ENCODE measurements around the gene RND2. TPM values are rescaled to one million over a fixed set of nuclear protein-coding genes. Genes with fewer than 3 reads are reported as not detected.

The RND2 gene
- total and polyA plus RNA-seq, 2 of the 13 experiments (the other 11 are each of a cell fraction or from before 2014, with no cell fraction given) = 0.05 to 0.11 TPM

GRCh38 chr17:42997984-42998938 is 26.8 kb upstream of the RND2 start, which contains the start of gene RPL27 (continued):
- no peak for TF ChIP-seq TEF (CRISPR knock-in tag; IDR thresholded peaks at IDR 0.05)
- TF ChIP-seq HNRNPL (IDR thresholded peaks at IDR 0.05; ENCODE audit: low read depth, low read length) = peak; percentile 85
- TF ChIP-seq CREB3 (CRISPR knock-in tag; IDR thresholded peaks at IDR 0.05) = no peak; the same call in 1 of the 2 replicates
- TF ChIP-seq PAX8 (CRISPR knock-in tag; IDR thresholded peaks at IDR 0.05; ENCODE audit: borderline replicate concordance) = peak; percentile 73
- peak; percentile 97 for TF ChIP-seq HMGXB4 (CRISPR knock-in tag; IDR thresholded peaks at IDR 0.05; ENCODE audit: borderline replicate concordance in 1 of 2, low read depth in 1 of 2)
- peak; percentile 73 for TF ChIP-seq ZNF224 (CRISPR knock-in tag; IDR thresholded peaks at IDR 0.05)
- peak; percentile 99 for TF ChIP-seq TAF1 (CRISPR knock-in tag; IDR thresholded peaks at IDR 0.05)
- TF ChIP-seq ARNT2 (CRISPR knock-in tag; IDR thresholded peaks at IDR 0.05; ENCODE audit: low read depth) = peak; percentile 94; the same call in 1 of the 2 replicates
- TF ChIP-seq ZNF567 (CRISPR knock-in tag; IDR thresholded peaks at IDR 0.05; ENCODE audit: borderline replicate concordance) = no peak; the same call in none of the 2 replicates
- TF ChIP-seq ZNF205 (CRISPR knock-in tag; IDR thresholded peaks at IDR 0.05) = peak; percentile 96
- no peak for TF ChIP-seq PAF1 (CRISPR knock-in tag; IDR thresholded peaks at IDR 0.05)
- peak; percentile 90; the same call in 1 of the 2 replicates for TF ChIP-seq ZNF468 (CRISPR knock-in tag; IDR thresholded peaks at IDR 0.05)
- peak; percentile 99 for TF ChIP-seq ZNF891 (CRISPR knock-in tag; IDR thresholded peaks at IDR 0.05)
- peak; percentile 99 for TF ChIP-seq POLR2G (IDR thresholded peaks at IDR 0.05; ENCODE audit: low read depth, low read length)
- TF ChIP-seq ZMAT3 (CRISPR knock-in tag; conservative IDR thresholded peaks at IDR 0.05) = peak; percentile 96
- TF ChIP-seq PHB2 (IDR thresholded peaks at IDR 0.05; ENCODE audit: partially characterized antibody) = no peak
- TF ChIP-seq SIX1 (CRISPR knock-in tag; IDR thresholded peaks at IDR 0.05; ENCODE audit: borderline replicate concordance) = peak; percentile 93
- no peak for TF ChIP-seq HMGA1 (CRISPR knock-in tag; conservative IDR thresholded peaks at IDR 0.05)
- TF ChIP-seq JUN (CRISPR knock-in tag; IDR thresholded peaks at IDR 0.05) = peak; percentile 94
- TF ChIP-seq SMAD3 (CRISPR knock-in tag; IDR thresholded peaks at IDR 0.05) = peak; percentile 100
- TF ChIP-seq ZNF33B (CRISPR knock-in tag; IDR thresholded peaks at IDR 0.05) = 0 out of 2 replicates have a peak, but pooled peaks have one; percentile 28
- TF ChIP-seq AKAP8 (CRISPR knock-in tag; IDR thresholded peaks at IDR 0.05) = peak; percentile 79; the same call in 1 of the 2 replicates
- TF ChIP-seq DNMT1 (CRISPR knock-in tag; IDR thresholded peaks at IDR 0.05) = peak; percentile 62; the same call in 1 of the 2 replicates
- peak; percentile 99 for TF ChIP-seq ZNF792 (CRISPR knock-in tag; IDR thresholded peaks at IDR 0.05)
- peak; percentile 85 for TF ChIP-seq HINFP (CRISPR knock-in tag; IDR thresholded peaks at IDR 0.05; ENCODE audit: low read depth)
- TF ChIP-seq, protein P1, sequence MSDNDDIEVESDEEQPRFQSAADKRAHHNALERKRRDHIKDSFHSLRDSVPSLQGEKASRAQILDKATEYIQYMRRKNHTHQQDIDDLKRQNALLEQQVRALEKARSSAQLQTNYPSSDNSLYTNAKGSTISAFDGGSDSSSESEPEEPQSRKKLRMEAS (IDR thresholded peaks at IDR 0.05) = peak; percentile 96

Data from HepG2 (cell line).